Measurements from ENCODE around the gene PTGFRN.

DNA sequence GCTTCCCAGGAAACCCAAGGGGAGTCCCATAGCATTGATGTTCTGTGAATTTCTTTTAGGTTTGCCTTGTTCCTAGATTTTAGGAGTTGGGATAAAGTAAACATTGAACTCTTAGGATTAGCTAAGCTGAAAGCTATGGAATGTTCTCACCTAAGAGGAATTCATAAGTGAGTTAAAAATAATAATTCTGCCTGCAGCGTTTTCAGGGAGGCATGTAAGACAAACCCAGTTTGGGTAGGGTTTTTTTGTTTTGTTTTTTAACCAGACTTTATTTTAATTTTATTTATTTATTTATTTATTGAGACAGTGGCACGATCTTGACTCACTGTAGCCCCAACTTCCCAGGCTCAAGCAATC, 62.9 kb downstream of the PTGFRN start:
- TF ChIP-seq, protein P1, sequence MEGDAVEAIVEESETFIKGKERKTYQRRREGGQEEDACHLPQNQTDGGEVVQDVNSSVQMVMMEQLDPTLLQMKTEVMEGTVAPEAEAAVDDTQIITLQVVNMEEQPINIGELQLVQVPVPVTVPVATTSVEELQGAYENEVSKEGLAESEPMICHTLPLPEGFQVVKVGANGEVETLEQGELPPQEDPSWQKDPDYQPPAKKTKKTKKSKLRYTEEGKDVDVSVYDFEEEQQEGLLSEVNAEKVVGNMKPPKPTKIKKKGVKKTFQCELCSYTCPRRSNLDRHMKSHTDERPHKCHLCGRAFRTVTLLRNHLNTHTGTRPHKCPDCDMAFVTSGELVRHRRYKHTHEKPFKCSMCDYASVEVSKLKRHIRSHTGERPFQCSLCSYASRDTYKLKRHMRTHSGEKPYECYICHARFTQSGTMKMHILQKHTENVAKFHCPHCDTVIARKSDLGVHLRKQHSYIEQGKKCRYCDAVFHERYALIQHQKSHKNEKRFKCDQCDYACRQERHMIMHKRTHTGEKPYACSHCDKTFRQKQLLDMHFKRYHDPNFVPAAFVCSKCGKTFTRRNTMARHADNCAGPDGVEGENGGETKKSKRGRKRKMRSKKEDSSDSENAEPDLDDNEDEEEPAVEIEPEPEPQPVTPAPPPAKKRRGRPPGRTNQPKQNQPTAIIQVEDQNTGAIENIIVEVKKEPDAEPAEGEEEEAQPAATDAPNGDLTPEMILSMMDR (IDR thresholded peaks at IDR 0.05 in 2 of 3, conservative IDR thresholded peaks at IDR 0.05 in 1 of 3; ENCODE audit: borderline replicate concordance in 1 of 3, insufficient read depth in 1 of 3, low read depth in 2 of 3, low read length in 2 of 3) = no peak
- TF ChIP-seq RAD21 (IDR thresholded peaks at IDR 0.05; ENCODE audit: low read depth) (no peak), POLR2A (IDR thresholded peaks at IDR 0.05; ENCODE audit: borderline replicate concordance, extremely low read depth, insufficient read depth, insufficient read length) (no peak), REST (IDR thresholded peaks at IDR 0.05; ENCODE audit: low read depth) (no peak), POLR2AphosphoS5 (IDR thresholded peaks at IDR 0.05; ENCODE audit: low read depth, low read length) (no peak), CBX3 (IDR thresholded peaks at IDR 0.05; ENCODE audit: low read depth) (no peak), EZH2 (IDR thresholded peaks at IDR 0.05) (no peak)
- TF ChIP-seq, protein P2, sequence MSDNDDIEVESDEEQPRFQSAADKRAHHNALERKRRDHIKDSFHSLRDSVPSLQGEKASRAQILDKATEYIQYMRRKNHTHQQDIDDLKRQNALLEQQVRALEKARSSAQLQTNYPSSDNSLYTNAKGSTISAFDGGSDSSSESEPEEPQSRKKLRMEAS (IDR thresholded peaks at IDR 0.05) = no peak
- TF ChIP-seq, protein P3, sequence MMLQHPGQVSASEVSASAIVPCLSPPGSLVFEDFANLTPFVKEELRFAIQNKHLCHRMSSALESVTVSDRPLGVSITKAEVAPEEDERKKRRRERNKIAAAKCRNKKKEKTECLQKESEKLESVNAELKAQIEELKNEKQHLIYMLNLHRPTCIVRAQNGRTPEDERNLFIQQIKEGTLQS (IDR thresholded peaks at IDR 0.05) = no peak

All from HCT116 (cell line).